ENCODE results near the gene DBI.

GRCh38 chr2:119417908-119418307, 51.1 kb downstream of the DBI start:
- TF ChIP-seq CTCF (IDR thresholded peaks at IDR 0.05) = no peak
- no peak for TF ChIP-seq POLR2A (IDR thresholded peaks at IDR 0.05)

All from thyroid gland (tissue), 4 donors.